KMS-11 (cell line): ENCODE data around the gene ABCC2.
"Not testable (repeated sequence)": the region's sequence is repeated elsewhere in the genome, so short reads cannot be mapped to it uniquely, and the experiment has no call there.

ENCODE experiments used
- H2AFZ ChIP-seq: fragments of 200-600 bp; sonication (generic); 2 replicates; pipeline ENCODE4 v1.6.1; 2016; ENCODE audit warnings: antibody characterized with exemption, mixed run types, low read depth
- H3K27ac ChIP-seq: fragments of 200-600 bp; sonication (generic); 2 replicates; pipeline ENCODE4 v1.6.1; 2016; ENCODE audit warnings: mild to moderate bottlenecking, mixed run types
- H3K27me3 ChIP-seq: fragments of 200-600 bp; sonication (generic); 2 replicates; pipeline ENCODE4 v1.6.1; 2017; ENCODE audit warnings: mild to moderate bottlenecking, low read depth, mixed run types, moderate library complexity; ENCODE audit not compliant: insufficient read depth
- H3K36me3 ChIP-seq: fragments of 200-600 bp; sonication (generic); 2 replicates; pipeline ENCODE4 v1.6.1; 2017; ENCODE audit warnings: mild to moderate bottlenecking, mixed run types; ENCODE audit not compliant: insufficient read depth
- H3K4me1 ChIP-seq: fragments of 200-600 bp; sonication (generic); 2 replicates; pipeline ENCODE4 v1.6.1; 2016; ENCODE audit warnings: mild to moderate bottlenecking, low read depth, mixed run types; ENCODE audit not compliant: poor library complexity, severe bottlenecking
- H3K4me2 ChIP-seq: fragments of 200-600 bp; sonication (generic); 2 replicates; pipeline ENCODE4 v1.7.0; 2016; ENCODE audit warnings: mild to moderate bottlenecking, mixed run types
- H3K4me3 ChIP-seq: fragments of 200-600 bp; sonication (generic); IDR thresholded peaks from 2 replicates; pipeline ENCODE4 v1.6.1; 2017; ENCODE audit warnings: low read depth, low read length, mixed read lengths; ENCODE audit not compliant: insufficient read depth
- H3K79me2 ChIP-seq: fragments of 200-600 bp; sonication (generic); 2 replicates; pipeline ENCODE4 v1.6.1; 2016; ENCODE audit warnings: low read depth, mixed run types; ENCODE audit not compliant: insufficient read depth
- H3K9ac ChIP-seq: fragments of 200-600 bp; sonication (generic); 2 replicates; pipeline ENCODE4 v1.6.1; 2016; ENCODE audit warnings: mild to moderate bottlenecking, mixed run types
- H4K20me1 ChIP-seq: fragments of 200-600 bp; sonication (generic); 2 replicates; pipeline ENCODE4 v1.6.1; 2016; ENCODE audit warnings: mild to moderate bottlenecking, mixed run types; ENCODE audit not compliant: insufficient read depth
- TF ChIP-seq, protein P1 (sequence below): fragments of 200-600 bp; sonication (generic); conservative IDR thresholded peaks from 2 replicates; pipeline ENCODE4 v1.6.1; 2017; ENCODE audit warnings: low read depth, mild to moderate bottlenecking, antibody characterized with exemption, low read length, moderate library complexity, mixed read lengths

Gene ABCC2

DNA sequence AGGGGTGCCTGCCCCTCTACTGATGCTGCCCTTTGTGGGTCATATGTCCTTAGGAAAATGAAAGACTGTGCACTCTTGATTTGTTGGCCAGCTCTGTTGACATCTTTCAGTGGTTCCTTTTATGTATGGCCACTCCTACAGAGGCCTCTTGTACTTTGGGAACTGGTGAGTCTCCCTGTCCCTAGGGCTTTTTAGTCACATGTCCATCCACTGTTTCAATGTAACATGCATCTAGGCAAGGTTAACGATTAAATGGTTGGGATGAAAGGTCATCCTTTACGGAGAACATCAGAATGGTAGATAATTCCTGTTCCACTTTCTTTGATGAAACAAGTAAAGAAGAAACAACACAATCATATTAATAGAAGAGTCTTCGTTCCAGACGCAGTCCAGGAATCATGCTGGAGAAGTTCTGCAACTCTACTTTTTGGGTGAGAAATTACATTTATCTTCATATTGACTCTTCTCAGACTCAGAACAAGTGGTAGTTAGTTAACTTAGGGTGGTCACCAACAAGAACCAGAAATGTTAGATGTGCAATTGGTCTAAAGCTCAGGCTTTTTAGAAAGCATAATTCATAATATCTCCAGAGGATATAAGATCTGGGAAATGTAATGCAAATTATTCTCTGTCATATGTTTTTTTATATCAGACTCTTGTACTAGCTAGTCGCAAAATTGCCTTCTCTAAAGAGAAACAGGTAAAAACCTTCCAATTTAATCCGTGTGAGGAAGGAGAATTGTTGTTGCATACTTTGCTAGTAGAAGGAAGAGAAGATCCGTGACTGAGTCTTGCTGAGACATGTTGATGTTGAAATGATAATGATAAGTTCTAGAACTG is at the start of gene ABCC2:
Gene ABCC2 (plus strand): TSS at position 194 of the 840 bp plus-strand sequence. CDS start 205 bp downstream, at position 399.
- no peak within 1 kb of the TSS for H3K4me3 ChIP-seq
- H3K9ac ChIP-seq: no peak within 1 kb of the TSS
- H3K27me3 ChIP-seq: no peaks in the 10 kb centered on the region
- no peak within 1 kb of the TSS for H3K27ac ChIP-seq
- no peaks in the 10 kb centered on the region for H4K20me1 ChIP-seq
- no peak within 1 kb of the TSS for H3K4me2 ChIP-seq
- H3K79me2 ChIP-seq: no peaks in the 10 kb centered on the region
- no peaks in the 10 kb centered on the region for H3K4me1 ChIP-seq
- TF ChIP-seq, protein P1, sequence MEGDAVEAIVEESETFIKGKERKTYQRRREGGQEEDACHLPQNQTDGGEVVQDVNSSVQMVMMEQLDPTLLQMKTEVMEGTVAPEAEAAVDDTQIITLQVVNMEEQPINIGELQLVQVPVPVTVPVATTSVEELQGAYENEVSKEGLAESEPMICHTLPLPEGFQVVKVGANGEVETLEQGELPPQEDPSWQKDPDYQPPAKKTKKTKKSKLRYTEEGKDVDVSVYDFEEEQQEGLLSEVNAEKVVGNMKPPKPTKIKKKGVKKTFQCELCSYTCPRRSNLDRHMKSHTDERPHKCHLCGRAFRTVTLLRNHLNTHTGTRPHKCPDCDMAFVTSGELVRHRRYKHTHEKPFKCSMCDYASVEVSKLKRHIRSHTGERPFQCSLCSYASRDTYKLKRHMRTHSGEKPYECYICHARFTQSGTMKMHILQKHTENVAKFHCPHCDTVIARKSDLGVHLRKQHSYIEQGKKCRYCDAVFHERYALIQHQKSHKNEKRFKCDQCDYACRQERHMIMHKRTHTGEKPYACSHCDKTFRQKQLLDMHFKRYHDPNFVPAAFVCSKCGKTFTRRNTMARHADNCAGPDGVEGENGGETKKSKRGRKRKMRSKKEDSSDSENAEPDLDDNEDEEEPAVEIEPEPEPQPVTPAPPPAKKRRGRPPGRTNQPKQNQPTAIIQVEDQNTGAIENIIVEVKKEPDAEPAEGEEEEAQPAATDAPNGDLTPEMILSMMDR: no peak
- no peaks in the 10 kb centered on the region for H3K36me3 ChIP-seq
- H2AFZ ChIP-seq: no peak within 1 kb of the TSS

DNA sequence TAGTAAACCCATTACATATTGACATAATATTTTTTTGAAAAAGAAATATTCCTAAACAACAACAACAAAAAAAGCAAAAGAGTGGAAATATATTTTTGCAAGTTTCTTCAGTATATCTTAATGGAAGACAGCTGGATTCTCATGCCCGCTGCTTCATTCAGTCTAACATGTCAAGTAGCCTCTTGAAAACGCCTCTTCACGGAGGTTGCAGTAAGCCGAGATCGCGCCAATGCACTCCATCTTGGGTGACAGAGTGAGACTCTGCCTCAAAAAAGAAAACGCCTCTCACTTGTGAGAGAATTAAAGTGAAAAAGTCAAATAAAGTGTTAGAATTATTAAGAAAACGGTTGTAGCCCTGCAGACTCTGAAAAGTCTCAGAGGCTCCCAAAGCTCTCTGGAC is 49.1 kb upstream of the ABCC2 start:
- Histone ChIP-seq H3K9ac (no peak overlapping the region), H3K79me2 (peaks cover 10% of the 10 kb centered on the region; the same call in 1 of the 2 replicates), H4K20me1 (no peaks in the 10 kb centered on the region), H3K27ac (no peak overlapping the region; the same call in 1 of the 2 replicates), H3K36me3 (0 out of 2 replicates have a peak, but pooled peaks cover 6% of the 10 kb centered on the region), H3K4me2 (peak overlapping the region; percentile 58), H2AFZ (no peak overlapping the region), H3K4me1 (peaks cover 6% of the 10 kb centered on the region), H3K27me3 (no peaks in the 10 kb centered on the region), H3K4me3 (no peak overlapping the region)
- TF ChIP-seq, protein P1: no peak

DNA sequence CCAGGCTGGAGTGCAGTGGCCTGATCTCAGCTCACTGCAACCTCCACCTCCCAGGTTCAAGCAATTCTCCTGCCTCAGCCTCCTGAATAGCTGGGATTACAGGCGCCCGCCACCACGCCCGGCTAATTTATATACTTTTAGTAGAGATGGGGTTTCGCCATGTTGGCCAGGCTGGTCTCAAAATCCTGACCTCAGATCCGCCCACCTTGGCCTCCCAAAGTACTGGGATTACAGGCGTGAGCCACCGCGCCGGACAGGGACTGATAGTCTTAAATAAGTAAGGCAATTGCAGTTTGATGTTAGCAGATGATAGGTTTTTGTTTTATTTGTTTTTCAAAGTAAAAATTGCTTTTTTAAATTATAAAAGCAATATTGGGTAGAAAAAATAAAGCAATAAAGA is 48.3 kb upstream of the ABCC2 start:
- H3K9ac ChIP-seq, H3K4me1 ChIP-seq, H3K4me3 ChIP-seq, H3K4me2 ChIP-seq, H3K27ac ChIP-seq, H3K36me3 ChIP-seq, H2AFZ ChIP-seq, H4K20me1 ChIP-seq, H3K27me3 ChIP-seq: not testable (repeated sequence)
- peaks cover 10% of the 10 kb centered on the region; the same call in 1 of the 2 replicates for H3K79me2 ChIP-seq

GRCh38 chr10:99740260-99740659 is 42.2 kb upstream of the ABCC2 start:
- no peak overlapping the region for H3K27ac ChIP-seq
- H3K9ac ChIP-seq: no peak overlapping the region
- H4K20me1 ChIP-seq: no peaks in the 10 kb centered on the region
- TF ChIP-seq, protein P1: no peak
- H3K4me2 ChIP-seq: no peak overlapping the region
- no peak overlapping the region for H3K4me3 ChIP-seq
- no peaks in the 10 kb centered on the region for H3K79me2 ChIP-seq
- H2AFZ ChIP-seq: no peak overlapping the region
- H3K27me3 ChIP-seq: no peaks in the 10 kb centered on the region
- H3K36me3 ChIP-seq: peaks cover 15% of the 10 kb centered on the region; the same call in 1 of the 2 replicates
- no peaks in the 10 kb centered on the region for H3K4me1 ChIP-seq
